ENCODE results near the gene CATSPERE.

- TF ChIP-seq CTCF (IDR thresholded peaks at IDR 0.05; ENCODE audit: control extremely low read depth in 1 of 3, insufficient read depth in 1 of 3, low read depth in 1 of 3, low read length in 3 of 3) (no peak), CHD1 (IDR thresholded peaks at IDR 0.05; ENCODE audit: low read depth, low read length) (no peak), POLR2A (IDR thresholded peaks at IDR 0.05; ENCODE audit: control extremely low read depth in 1 of 2, low read depth in 2 of 2, low read length in 2 of 2) (no peak), EZH2 (IDR thresholded peaks at IDR 0.05; ENCODE audit: low read depth, low read length, severe bottlenecking) (no peak), TCF12 (IDR thresholded peaks at IDR 0.05; ENCODE audit: low read depth, low read length) (no peak)
Measured at GRCh38 chr1:244413736-244414135, 47.3 kb upstream of the CATSPERE start.
